GM18909 (cell line): Measurements from ENCODE around the gene A3GALT2.
"Not testable (repeated sequence)": the region's sequence is repeated elsewhere in the genome, so short reads cannot be mapped to it uniquely, and the experiment has no call there.

Experiments used
- ATAC-seq: cut with Tn5 transposase; IDR thresholded peaks from one replicate; pipeline ENCODE4 v1.9.1; 2021; ENCODE audit warnings: mild to moderate bottlenecking; ENCODE audit not compliant: unreplicated experiment, poor library complexity

A3GALT2 gene

DNA sequence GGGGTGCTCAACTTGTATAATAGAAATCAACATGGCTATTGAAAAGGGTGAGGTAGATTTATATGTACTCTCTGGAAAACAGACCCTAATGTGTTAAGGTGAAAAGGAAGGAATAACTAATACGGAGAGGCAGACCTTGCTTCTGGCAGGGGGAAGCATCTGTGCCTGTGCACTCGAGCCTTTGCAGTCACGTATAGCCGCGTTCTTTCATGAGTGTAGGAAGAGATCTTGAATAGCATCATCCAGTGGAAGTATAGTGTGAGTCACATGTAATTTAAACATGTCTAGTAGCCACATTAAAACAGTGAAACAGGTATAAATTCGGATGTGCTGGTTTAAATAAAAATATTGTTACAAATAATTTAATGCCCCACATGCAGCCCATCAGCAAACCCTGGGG is 3.0 kb downstream of the A3GALT2 start:
- ATAC-seq = no peak

DNA sequence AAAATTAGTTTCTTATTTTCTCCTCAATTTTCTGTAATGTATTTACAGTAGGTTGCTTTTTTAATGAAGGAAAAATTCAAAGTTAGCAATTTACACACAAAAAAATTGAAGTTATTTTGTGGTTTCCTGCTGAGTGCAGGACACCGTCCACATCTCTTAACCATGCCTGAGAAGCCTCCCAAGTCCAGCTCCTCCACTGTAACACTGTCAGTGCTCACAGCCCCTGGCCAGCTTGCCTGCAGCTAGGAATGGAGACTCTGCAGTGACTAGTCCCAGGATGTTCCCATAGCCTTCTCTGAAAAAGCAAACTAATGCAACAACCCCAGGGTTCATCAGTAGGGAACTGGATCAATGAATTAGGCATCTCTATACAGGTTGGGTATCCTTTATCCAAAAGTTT is 3.5 kb downstream of the A3GALT2 start:
- ATAC-seq = no peak

DNA sequence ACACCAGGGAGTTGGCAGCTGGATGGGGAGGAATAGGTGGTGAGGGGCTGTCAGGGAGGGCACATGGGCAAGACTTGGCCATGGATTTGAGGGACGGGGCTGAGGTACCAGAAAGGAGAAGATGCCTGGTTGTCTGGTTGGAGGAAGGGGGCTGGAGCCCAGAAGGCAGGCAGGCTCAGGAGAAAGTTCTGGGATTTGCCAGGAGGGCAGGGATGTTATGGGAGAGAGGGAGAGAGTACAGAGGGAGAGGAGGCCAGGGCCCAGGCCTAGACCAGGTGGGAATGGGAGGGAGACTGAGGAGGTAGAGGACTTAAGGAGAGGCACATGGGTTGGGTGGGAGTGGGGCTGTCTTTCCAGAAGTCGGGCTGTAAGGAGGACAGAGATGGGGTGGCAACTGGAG is 4.3 kb downstream of the A3GALT2 start:
- no peak for ATAC-seq

DNA sequence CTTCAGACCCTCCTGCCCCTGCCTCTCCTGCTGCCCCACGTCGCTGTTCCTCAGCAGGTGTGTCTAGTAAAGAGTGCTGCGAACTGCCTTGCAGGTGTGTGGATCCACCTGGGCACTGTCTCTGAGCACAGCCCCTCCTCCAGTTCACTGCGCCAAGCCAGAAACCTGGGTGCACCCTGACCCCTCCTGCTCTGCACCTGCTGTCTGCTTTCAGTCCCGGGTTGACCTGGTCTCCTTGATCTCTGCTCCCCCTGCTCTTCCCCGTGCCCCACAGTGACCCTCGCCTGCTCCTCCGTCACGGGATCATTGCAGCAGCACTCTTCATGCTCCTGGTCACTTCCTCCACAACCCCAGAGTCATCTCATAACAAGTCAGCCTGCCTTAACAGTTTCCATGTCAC is 6.5 kb downstream of the A3GALT2 start:
- ATAC-seq = no peak

DNA sequence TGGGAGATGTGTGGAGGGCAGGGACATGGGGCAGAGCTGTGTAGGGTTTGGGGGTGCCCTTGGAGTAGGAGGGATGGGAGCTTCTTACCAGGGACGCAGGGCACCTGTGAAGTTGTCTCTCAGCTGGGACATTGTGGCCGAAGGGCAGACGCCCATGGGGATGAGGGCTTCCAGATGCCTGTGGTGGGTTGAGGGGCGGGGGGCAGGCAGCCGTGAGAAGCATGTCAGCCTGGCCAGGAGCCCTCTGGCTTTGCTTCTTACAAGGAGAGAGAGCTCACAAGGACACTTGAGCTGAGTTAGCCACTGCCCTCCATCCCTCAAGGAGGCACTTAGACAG is 8.5 kb downstream of the A3GALT2 start:
- ATAC-seq = no peak

DNA sequence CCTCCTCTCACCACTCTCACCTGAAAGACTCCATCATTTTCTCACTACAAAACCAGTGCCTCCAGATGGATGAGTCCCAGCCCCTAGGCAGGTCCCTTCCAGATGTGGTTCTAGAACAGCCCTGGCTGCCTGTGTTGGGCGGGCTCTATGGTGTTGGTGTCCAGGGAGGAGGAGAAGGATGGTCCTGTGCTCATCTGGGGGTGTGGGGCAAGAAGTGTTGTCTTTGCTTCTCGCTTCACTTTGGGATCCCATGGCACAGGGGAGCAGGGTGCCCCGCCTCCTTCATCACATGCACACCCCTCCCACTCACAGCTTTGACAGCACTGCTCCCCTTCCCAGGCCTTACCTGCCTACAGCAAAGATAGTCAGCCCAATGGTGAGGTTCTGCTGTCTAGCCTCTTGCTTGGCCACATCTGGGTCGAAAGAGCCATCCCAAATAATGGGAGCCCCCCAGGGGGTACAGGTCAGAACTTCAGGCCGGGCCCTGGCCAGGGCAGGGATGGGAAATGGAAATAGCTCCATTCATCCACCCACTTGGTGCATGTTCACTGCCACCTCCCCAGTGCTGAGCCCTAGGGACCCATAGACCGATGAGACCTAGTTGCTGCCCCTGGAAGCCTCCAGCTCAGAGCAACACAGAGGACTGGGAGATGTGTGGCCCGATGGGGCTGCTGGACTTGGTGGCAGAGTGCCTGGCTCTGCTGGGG is 9.0 kb downstream of the A3GALT2 start:
- ATAC-seq = no peak

DNA sequence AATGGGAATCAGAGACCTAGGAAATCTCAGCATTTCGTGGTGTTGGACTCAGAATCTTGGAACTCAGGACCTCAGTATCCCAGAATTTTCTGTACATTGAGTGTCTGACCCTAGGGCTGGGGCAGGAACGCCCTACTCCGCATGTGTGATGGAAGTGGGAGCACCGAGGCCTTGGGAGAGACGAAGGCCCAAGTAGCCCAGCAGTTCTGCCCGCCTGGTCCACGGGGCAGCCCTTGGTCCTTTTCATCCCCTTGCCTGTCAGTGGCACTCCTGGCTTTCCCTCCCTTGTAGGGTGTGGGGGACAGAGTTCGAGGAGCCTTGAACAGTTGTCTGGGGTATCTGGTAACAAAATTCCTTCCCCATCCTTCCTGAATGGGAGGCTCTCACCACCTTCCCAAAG is 10.2 kb downstream of the A3GALT2 start:
- ATAC-seq = no peak

DNA sequence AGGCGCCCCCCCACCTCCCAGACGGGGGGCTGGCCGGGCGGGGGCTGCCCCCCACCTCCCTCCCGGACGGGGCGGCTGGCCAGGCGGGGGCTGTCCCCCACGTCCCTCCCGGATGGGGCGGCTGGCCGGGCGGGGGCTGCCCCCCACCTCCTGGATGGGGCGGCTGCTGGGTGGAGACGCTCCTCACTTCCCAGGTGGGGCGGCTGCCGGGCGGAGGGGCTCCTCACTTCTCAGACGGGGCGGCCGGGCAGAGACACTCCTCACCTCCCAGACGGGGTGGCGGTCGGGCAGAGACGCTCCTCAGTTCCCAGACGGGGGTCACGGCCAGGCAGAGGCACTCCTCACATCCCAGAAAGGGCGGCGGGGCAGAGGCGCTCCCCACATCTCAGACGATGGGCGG is 11.5 kb downstream of the A3GALT2 start:
- not testable (repeated sequence) for ATAC-seq

DNA sequence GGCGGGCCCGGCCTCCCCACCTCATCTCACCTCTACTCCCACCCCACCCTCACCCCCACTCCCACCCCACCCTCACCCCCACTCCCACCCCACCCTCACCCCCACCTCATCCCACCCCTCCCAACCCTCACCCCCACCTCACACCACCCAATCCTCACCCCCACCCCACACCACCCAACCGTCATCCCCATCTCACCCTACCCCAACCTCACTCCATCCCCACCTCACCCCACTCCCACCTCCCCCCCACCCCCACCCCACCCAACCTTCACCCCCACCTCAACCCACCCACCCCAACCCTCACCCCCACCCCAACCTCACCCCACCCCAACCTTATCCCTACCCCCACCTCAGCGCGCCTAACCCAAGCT is 13.4 kb downstream of the A3GALT2 start:
- no peak for ATAC-seq

DNA sequence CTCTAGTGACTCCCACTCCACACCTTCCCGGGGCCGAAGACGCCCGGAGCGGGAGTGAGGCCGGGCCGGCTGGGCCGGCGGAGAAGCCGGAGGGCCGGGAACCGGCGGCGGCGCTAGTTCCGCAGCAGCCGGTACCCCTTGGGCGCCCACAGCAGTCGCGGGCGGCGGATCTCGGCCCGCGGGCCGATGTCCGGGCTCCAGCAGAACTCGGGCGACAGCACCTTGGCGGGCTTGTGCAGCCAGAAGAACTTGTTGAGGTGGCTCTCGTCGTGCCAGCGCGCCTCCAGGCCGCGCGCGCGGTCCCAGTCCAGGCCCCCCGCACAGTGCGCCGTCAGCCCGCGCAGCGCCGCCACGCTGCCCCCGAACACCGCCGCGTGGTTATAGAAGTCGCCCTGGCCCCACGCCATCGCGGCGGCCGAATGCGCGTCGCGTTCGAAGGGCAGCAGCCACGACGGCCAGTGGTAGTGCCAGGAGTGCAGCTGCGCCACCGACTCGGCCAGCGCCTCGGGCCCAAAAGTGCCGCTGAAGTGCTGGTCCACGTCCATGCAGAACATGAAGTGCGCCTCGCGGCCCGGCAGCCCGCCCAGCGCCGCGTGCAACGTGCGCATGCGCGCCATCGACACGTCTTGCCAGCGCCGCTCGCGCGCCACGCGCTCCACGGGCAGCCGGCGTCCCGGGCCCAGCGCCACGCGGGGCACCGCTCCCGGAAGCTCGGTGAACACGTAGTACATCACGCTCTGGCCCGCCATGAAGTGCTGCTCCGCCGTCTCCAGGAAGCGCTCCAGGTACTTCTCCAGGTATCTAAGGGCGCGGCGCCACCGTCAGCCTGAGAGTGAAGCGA is 14.0 kb downstream of the A3GALT2 start:
- no peak for ATAC-seq

DNA sequence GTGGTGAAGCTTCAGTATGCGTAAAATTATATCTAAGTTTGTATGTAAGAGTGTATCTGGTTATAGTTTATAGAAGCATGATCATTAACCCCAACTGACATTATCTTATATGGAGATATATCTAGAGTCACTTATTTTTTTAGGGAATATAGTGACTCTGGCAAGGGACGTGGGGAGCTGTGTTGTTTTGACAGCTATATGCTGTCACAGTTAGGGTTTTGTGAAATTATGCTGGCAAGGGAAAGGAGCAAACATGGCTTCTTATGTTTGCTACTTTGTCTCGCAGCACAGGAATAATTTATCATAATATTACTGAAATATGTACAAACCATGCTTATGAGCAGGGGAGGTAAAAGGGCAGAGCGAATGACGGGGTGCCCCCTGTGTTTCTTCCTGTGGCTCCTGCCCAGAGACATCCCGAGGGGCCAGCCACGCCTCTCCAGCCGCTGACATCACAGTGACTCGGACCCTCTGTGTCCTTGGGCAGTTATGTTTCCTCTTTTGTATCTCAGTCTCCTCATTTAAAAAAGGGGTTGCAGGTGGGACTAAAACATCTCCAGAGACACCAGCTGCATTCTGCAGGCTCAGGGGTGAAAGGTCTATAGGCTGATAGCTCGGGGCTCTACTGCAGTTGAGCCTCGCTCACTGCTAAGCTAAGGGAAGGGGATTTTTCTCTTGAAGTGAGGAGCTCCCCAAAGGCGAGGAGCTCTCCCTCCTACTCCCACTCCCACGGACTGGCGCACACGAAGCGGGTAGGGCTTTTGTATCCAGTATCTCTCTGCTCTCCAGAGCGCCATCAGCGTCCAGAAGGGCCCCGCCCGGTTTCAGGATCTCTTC is 14.9 kb downstream of the A3GALT2 start:
- ATAC-seq = no peak

DNA sequence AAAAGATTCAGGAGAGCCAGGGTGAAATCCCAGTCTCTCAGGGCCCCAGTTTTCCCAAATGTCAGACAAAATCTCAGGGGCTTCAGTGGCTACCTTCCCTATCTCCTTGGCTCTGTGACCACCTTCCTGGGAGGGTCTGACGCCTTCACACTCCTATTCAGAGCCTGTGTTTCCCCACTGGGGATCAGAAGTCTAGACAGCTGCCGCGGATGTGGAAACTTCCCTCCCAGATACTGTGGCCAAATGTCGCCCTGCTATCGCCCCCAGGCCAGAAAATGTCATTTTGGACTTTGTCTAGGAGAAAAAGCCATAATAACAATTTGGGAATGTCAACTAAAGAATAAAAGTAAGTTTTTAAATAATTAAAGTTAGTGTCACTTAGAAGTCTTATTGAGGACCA is 15.9 kb downstream of the A3GALT2 start:
- ATAC-seq = no peak

DNA sequence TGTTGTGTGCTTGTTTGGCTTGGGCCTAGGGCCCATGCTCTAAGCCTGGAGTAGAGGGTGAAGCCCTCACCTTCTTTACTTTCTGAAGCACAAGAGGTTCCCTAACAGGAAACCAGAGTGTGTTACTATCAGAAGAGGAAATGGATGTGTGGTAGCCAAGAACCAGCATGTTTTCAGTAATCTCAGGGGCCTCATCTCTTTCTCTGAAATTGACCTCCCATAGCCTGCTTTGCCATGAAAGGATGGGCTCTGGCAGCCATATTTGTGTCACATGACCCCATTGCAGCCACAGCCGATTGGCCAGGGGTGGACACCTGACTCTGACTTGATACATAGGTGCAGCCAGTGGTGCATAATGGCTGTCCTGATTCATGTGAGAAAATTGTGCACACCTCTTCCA is 18.6 kb downstream of the A3GALT2 start:
- ATAC-seq = no peak

DNA sequence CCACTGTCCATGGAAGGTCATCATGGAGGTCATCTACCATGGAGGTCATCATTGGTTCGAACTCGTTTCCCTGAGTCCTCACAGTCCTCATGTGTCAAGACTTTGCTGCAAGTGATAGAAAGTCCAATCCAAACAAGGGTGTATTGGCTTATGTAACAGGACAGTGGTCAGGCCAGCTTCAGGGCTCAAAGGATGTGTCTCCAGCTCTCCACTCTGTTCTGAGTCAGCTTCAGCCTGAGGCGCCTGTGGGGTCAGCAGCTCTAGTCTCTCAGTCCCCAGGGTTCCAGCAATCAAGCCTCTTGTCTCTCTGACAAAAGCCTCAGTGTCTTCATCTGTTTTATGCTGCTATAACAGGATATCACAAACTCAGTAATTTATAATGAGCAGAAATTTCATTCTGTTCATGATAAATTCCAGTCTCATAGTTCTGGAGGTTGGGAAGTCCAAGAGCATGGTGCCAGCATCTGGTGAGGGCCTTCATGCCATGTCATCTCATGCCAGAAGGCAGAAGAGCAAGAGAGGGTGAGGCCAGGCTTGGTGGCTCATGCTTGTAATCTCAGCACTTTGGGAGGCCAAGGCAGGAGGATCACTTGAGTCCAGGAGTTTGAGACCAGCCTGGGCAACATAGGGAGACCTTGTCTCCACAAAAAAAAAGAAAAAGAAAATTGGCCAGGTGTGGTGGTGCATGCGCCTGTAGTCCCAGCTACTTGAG is 19.5 kb downstream of the A3GALT2 start:
- ATAC-seq = no peak

DNA sequence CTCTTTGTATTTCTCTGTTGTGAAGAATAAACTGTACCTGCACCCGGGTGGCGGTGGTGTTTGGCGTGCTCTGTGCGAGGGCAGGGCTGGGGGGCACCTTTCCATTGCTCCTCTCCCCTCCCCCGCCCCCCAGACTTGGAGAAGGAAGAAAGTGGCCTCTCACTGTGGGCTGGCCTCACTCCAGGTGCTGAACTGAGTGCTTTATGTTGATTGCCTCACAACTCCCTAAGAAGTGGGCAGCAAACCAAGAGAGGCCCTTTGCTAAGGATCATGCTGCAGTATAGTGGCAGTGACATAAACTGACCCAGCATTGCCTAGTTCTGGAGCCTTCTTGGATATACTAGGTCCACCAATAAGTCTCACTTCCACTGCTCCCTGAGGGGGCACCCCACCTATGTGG is 20.2 kb downstream of the A3GALT2 start:
- ATAC-seq = no peak

DNA sequence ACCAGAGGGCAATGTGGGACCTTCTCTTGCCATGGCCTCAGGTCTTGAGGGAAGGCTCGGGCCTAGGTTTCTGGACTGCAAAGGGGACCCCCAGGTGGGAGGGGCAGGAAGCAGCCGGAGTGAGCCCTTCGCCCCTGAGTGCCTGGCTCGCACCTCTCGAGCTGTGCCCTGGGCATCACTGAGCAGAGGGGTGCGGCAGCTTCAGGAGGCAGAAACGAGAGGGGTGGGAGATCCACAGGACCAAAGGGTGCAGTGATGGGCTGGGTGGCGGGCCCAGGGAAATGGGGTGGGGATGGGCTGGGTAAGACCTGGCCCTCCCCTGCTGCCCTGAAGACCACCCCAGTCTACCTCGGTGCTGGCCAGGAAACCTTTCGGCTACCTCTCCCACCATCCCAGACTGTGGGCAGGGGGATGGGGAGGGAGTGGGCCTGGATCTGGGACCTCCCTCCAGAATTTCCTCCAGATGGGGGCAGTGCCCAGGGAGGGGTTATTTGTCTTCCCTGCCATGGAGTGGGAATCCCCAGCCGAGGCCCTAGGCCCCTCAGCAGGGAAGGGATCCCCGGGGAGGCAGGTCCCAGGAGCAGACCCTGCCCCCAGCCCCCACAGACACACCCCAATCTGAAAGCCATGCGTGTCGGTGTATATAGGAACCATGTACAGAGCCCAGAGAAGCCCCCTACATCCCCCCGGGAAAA is 21.3 kb downstream of the A3GALT2 start:
- ATAC-seq = no peak

DNA sequence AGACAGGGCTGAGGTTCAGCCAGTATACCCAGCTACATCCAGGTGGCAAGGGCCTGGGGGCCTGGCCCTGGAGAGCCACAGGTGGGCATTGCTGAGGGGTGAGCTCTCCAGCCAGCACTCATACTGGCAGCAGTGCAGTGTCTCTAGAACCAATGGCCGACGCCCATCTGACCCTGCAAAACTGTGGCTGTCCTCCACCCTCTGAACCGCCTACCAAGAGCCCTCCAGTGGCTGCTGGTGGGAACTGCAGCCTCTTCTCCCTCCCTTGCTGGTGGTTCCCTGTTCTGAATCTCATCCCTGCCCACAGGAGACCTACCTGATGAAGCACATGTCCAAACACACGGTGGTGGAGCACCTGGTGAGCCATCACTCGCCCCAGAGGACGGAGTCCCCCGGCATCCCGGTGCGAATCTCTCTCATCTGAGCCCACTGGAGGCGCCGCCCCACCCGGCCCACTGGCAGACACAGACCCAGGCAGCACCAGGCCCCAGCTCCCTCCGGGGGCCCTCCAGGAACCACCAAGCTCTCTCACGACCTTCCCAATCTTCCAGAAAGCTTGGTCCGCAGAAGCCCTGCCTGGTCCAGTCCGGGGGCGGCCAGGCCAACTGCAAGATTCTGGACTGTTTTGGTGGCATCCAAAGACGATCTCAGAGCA is 22.1 kb downstream of the A3GALT2 start:
- no peak for ATAC-seq

DNA sequence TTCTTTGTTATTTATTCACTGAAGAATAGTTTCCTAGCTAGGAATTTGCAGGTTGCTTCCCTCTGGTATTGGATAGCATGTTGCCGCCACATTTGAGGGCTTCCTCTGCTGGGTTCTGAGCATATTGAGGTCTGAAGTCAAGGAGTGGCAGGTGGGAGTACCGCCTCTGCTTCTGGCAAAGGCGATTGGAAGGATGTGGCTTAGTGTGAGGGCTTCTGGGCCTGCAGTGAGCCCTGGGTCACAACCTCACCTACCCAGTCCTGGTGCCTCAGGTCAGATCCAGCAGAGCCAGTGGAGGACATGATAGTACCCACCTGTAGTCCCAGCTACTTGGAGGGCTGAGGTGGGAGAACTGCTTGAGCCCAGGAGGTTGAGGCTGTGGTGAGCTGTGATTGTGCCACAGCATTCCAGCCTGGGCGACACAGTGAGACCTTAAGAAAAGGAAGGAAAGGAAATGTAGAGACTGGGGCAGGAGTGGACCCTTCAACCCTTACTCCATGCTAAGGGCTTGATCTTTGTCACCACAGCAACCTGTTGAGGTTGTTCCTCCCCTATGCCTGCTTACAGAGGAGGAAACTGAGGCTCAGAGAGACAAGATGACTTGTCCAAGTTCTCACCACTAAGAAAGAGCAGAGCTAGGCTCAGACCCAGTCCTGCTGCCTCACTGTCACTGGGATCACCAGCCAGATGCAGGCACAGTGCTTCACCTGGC is 22.8 kb downstream of the A3GALT2 start:
- no peak for ATAC-seq

DNA sequence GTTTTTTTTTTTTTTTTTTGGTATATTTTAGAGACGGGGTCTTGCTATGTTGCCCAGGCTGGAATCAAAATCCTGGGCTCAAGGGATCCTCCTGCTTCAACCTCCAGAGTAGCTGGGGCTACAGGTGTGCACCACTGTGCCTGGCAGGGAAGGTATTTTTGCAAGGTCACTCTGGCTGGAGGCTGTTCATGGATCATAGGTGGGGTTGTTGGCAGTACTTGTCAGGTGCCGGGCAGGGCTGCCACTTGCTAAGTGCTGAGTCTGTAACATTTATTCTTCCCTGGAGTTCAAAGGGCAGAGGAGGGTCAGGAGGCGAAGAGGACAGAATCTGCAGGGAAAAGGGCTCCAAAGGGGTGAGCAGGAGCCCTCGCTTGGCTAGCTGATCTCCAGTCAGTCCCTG is 24.1 kb downstream of the A3GALT2 start:
- ATAC-seq = no peak
